HFFc6 (cell line): ENCODE results near the gene SUSD6. TPM values are rescaled to one million over a fixed set of nuclear protein-coding genes. Genes with fewer than 3 reads are reported as not detected.

Experiments
- DNase-seq: peaks from one replicate; pipeline ENCODE4 v3.0.0-alpha.2; 2018
- H3K27ac Mint-ChIP-seq: 2 replicates; pipeline ENCODE4 v1.8.0; 2020; ENCODE audit warnings: mild to moderate bottlenecking, mixed read lengths
- H3K27me3 Mint-ChIP-seq: 2 replicates; pipeline ENCODE4 v1.8.0; 2021; ENCODE audit warnings: mild to moderate bottlenecking, moderate library complexity, mixed read lengths; ENCODE audit not compliant: insufficient read depth
- H3K36me3 Mint-ChIP-seq: 2 replicates; pipeline ENCODE4 v1.8.0; 2021; ENCODE audit warnings: low read depth, mixed read lengths
- H3K4me1 Mint-ChIP-seq: 2 replicates; pipeline ENCODE4 v1.8.0; 2020; ENCODE audit warnings: low read depth, mixed read lengths
- H3K4me3 Mint-ChIP-seq: 2 replicates; pipeline ENCODE4 v1.8.0; 2020; ENCODE audit warnings: mild to moderate bottlenecking, moderate library complexity, mixed read lengths
- H3K9me3 Mint-ChIP-seq: 2 replicates; pipeline ENCODE4 v1.8.0; 2020; ENCODE audit warnings: mild to moderate bottlenecking, mixed read lengths
- total RNA-seq, 6 experiments: library from RNA; stranded (reverse); fragmentation: NEBNext Ultra II Directional; extraction: Animal tissue kit (Norgen Biotek cat#: 25700); gene quantifications; 2 replicates in 1 of 6; 3 replicates in 5 of 6; pipeline ENCODE4 v1.2.3, GENCODE V29; 2021
- TF ChIP-seq, protein P1 (sequence below): fragments of 200-600 bp; sonication (generic); IDR thresholded peaks from 2 replicates; pipeline ENCODE4 v1.5.0; 2021; ENCODE audit warnings: antibody characterized with exemption, mild to moderate bottlenecking

The SUSD6 gene
- total RNA-seq, 6 experiments from 2014 or later, result 15.8 to 21.8 (median 17.9) TPM

DNA sequence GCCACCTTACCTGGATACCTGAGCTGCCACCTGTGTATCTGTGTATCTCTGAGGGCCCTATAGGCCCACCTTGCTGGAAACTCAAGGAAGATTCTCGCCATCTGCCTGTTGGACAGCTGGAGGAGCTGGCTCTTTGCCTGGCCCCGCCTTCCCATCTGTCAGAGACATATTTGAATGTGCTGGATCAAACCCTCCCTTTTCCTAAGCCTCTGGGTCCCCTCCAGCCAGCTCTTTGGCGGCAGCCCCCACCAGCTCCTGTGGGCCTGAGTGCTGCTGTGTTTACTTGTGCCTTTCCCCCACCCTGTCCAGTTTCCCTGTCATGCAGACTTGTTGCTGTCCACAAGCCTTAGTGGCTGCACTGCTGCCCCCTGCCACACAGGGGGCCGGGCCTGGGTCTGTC, 99.7 kb downstream of the SUSD6 start:
- no peak for DNase-seq
- Mint-ChIP-seq H3K9me3 (no peaks in the 10 kb centered on the region), H3K27me3 (peaks cover 5% of the 10 kb centered on the region), H3K36me3 (no peaks in the 10 kb centered on the region), H3K4me1 (peaks cover 11% of the 10 kb centered on the region), H3K27ac (no peak overlapping the region), H3K4me3 (no peak overlapping the region)
- TF ChIP-seq, protein P1, sequence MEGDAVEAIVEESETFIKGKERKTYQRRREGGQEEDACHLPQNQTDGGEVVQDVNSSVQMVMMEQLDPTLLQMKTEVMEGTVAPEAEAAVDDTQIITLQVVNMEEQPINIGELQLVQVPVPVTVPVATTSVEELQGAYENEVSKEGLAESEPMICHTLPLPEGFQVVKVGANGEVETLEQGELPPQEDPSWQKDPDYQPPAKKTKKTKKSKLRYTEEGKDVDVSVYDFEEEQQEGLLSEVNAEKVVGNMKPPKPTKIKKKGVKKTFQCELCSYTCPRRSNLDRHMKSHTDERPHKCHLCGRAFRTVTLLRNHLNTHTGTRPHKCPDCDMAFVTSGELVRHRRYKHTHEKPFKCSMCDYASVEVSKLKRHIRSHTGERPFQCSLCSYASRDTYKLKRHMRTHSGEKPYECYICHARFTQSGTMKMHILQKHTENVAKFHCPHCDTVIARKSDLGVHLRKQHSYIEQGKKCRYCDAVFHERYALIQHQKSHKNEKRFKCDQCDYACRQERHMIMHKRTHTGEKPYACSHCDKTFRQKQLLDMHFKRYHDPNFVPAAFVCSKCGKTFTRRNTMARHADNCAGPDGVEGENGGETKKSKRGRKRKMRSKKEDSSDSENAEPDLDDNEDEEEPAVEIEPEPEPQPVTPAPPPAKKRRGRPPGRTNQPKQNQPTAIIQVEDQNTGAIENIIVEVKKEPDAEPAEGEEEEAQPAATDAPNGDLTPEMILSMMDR, result no peak

DNA sequence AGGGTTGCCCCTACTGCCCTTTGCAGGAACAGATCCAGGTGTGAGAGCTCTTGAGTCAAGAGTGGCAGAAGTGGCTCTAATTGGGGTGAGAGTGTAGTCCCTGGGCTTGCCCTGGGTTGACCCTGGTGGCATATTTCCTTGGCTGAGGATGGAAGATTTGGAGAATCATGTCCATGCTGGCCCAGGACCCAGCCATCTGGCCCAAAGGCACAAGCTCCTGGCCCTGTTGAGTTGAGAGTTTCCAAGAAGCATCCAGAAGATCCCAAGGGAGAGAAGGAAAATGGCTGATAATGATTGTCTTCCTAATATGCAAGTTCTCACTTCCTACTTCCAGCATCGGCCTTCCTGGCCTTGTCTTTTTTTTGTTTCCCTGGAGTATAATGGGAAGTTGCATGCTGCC, 100.1 kb downstream of the SUSD6 start:
- Mint-ChIP-seq H3K36me3 (no peaks in the 10 kb centered on the region), H3K27ac (no peak overlapping the region), H3K4me3 (no peak overlapping the region), H3K27me3 (peaks cover 5% of the 10 kb centered on the region), H3K9me3 (no peaks in the 10 kb centered on the region), H3K4me1 (peaks cover 15% of the 10 kb centered on the region)
- no peak for DNase-seq
- TF ChIP-seq, protein P1, result no peak

DNA sequence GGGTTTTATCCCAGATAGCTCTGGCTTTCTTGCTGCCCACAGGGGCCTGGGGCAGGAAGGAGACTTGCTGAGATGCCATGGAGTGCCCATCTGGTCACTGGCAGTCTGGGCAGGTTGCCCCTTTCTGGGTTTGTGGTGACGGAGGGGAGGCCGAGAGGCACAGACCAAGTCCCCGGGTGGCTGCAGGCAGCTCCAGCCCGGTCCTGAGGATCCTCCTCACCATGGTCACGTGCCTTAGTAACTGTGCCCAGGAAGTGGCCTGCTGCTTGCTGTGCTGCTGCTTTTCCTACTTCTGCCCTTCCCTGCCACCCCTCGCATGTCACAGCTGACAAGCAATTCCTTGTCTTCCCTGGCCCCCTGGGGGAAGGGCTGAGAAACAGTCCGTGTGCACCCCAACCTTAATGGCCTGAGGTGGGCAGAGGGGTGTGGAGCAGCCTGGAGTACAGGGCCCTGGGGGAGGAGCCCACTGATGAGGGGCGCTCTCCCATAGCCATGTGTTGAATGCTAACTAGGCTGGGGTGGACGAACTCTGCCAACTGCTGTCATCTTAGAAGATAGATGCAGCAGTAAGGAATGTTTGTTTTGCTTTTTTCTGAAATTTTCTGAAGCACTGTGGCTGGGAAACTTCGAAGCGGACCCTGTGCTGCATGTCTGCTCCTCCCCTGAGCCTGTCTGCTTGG, 100.6 kb downstream of the SUSD6 start:
- no peak for DNase-seq
- Mint-ChIP-seq H3K9me3 (no peaks in the 10 kb centered on the region), H3K4me3 (no peak overlapping the region), H3K4me1 (peaks cover 21% of the 10 kb centered on the region), H3K27ac (no peak overlapping the region), H3K36me3 (no peaks in the 10 kb centered on the region), H3K27me3 (peaks cover 5% of the 10 kb centered on the region)
- TF ChIP-seq, protein P1, result no peak

DNA sequence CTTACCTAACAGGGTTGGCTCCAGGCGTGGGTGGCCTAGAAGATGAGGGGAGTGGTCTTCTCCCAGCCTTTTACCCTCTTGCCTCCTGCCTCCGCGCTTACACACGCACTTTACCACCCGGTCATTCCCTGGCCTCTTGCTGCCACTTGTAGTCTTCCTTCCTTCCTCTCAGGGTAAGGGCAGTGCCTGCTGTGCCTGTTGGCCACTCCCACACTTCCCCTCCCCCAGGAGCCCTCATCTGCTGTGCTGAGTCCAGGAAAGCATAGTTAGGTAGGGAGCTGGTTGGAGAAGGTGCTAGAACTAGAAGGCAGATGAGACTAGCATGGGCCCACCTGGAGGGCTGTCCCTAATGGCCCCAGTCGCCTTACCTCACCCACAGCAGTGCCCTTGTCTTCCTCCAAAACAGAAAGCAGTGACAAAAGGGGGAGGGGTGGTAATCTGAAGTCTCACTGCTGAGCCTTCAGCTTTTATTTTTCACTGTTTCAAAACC, 101.2 kb downstream of the SUSD6 start:
- Mint-ChIP-seq H3K27ac (no peak overlapping the region), H3K36me3 (no peaks in the 10 kb centered on the region), H3K4me1 (peaks cover 23% of the 10 kb centered on the region), H3K9me3 (no peaks in the 10 kb centered on the region), H3K4me3 (no peak overlapping the region), H3K27me3 (peaks cover 5% of the 10 kb centered on the region)
- TF ChIP-seq, protein P1, result no peak
- no peak for DNase-seq

DNA sequence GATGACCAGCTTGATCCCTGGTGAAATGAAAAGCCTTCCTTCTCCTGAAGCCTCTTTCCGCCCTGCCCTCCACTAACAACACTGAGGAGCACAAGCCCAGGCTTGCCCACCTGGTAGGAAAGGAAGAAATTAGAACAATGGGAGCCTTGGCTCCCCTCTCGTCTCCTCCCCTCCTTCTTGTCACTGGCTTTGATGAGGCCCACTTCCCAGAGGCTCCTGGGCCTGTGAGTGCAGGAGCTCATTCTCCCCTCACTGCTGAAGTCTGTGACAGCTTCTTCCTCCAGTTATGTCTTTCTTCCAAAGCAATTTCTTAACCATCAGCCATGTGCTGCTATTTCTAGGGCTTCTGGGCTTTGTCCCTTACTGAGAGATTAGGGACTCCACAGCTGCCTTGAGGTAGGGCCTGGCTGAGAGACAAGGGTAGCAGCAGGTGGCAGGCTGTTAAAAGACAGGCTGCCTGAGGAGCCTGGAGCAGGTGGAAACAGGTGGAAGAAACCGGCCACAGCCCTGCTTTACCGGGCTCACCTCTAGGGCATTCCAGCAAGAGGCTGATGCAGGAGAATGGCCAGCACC, 101.9 kb downstream of the SUSD6 start:
- Mint-ChIP-seq H3K4me3 (no peak overlapping the region), H3K36me3 (no peaks in the 10 kb centered on the region), H3K27ac (no peak overlapping the region), H3K27me3 (peaks cover 5% of the 10 kb centered on the region), H3K9me3 (no peaks in the 10 kb centered on the region), H3K4me1 (peaks cover 23% of the 10 kb centered on the region)
- no peak for DNase-seq
- TF ChIP-seq, protein P1, result no peak
